WTC11 (cell line): ENCODE measurements around the gene MESD.

ENCODE experiments used
- CREB1 ChIP-seq: sonication (generic); formaldehyde crosslinking; IDR thresholded peaks from 2 replicates; pipeline ENCODE4 v1.8.0; 2023; ENCODE audit warnings: mild to moderate bottlenecking, missing genetic modification reagents
- CREM ChIP-seq: sonication (generic); formaldehyde crosslinking; IDR thresholded peaks from 2 replicates; pipeline ENCODE4 v1.8.1; 2022; ENCODE audit warnings: mild to moderate bottlenecking, missing genetic modification reagents, moderate library complexity
- ETV6 ChIP-seq: sonication (generic); formaldehyde crosslinking; IDR thresholded peaks from 2 replicates; pipeline ENCODE4 v1.8.1; 2022; ENCODE audit warnings: mild to moderate bottlenecking, missing genetic modification reagents
- MXD4 ChIP-seq: fragments of 250-450 bp; sonication (Bioruptor Pico); IDR thresholded peaks from 2 replicates; pipeline ENCODE4 v1.8.0; 2021; ENCODE audit warnings: mild to moderate bottlenecking, moderate library complexity, borderline replicate concordance
- NR3C1 ChIP-seq: sonication (generic); formaldehyde crosslinking; conservative IDR thresholded peaks from 2 replicates; pipeline ENCODE4 v1.8.1; 2023; ENCODE audit warnings: low read depth, mild to moderate bottlenecking, missing genetic modification reagents
- TEAD1 ChIP-seq: sonication (generic); formaldehyde crosslinking; IDR thresholded peaks from 2 replicates; pipeline ENCODE4 v1.8.0; 2022; ENCODE audit warnings: mild to moderate bottlenecking, missing genetic modification reagents
- TEAD4 ChIP-seq: sonication (generic); formaldehyde crosslinking; IDR thresholded peaks from 2 replicates; pipeline ENCODE4 v1.8.0; 2022; ENCODE audit warnings: mild to moderate bottlenecking, missing genetic modification reagents
- ZBTB21 ChIP-seq: sonication (generic); formaldehyde crosslinking; IDR thresholded peaks from 2 replicates; pipeline ENCODE4 v1.8.1; 2023; ENCODE audit warnings: mild to moderate bottlenecking, missing genetic modification reagents, borderline replicate concordance
- ZNF138 ChIP-seq: sonication (generic); formaldehyde crosslinking; conservative IDR thresholded peaks from 2 replicates; pipeline ENCODE4 v1.8.1; 2022; ENCODE audit warnings: mild to moderate bottlenecking, moderate library complexity, missing genetic modification reagents
- TF ChIP-seq, protein P1 (sequence below): sonication (generic); formaldehyde crosslinking; IDR thresholded peaks from 2 replicates; pipeline ENCODE4 v1.8.1; 2022; ENCODE audit warnings: low read depth, missing genetic modification reagents, borderline replicate concordance
- TF ChIP-seq, protein P2 (sequence below): sonication (generic); formaldehyde crosslinking; IDR thresholded peaks from 2 replicates; pipeline ENCODE4 v1.8.1; 2023; ENCODE audit warnings: mild to moderate bottlenecking, missing genetic modification reagents
- TF ChIP-seq, protein P3 (sequence below): fragments of 200-600 bp; IDR thresholded peaks from 2 replicates; pipeline ENCODE4 v1.8.0; 2022; ENCODE audit warnings: antibody characterized with exemption
- TF ChIP-seq, protein P4 (sequence below): sonication (generic); formaldehyde crosslinking; IDR thresholded peaks from 2 replicates; pipeline ENCODE4 v1.8.1; 2022; ENCODE audit warnings: mild to moderate bottlenecking, missing genetic modification reagents, moderate library complexity, borderline replicate concordance
- TF ChIP-seq, protein P5 (sequence below): sonication (generic); formaldehyde crosslinking; conservative IDR thresholded peaks from 2 replicates; pipeline ENCODE4 v1.8.1; 2022; ENCODE audit warnings: mild to moderate bottlenecking, missing genetic modification reagents

DNA sequence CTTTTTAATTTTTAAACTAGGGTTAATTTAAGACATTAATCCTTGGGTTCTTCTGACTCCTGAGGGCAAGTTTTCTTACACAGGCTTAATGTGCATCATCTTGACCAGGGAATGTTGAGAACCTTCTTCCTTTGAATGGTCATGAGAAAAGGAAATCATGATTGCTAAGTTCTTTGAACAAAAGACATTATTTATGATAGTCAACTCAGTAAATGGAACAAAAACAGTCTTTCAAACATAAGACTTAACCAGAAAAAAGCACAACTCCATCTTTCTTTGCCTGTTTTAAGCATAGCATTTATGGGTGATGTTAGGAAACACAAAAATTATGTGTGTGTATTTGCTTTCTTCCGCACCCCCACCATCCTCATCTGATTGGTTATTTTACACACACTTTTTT is 16.5 kb upstream of the MESD start:
- TF ChIP-seq MXD4 (no peak), TEAD4 (no peak), ZBTB21 (CRISPR knock-in tag) (no peak), TEAD1 (CRISPR knock-in tag) (no peak), NR3C1 (no peak), CREB1 (CRISPR knock-in tag) (no peak), CREM (CRISPR knock-in tag) (no peak), ETV6 (CRISPR knock-in tag) (no peak), ZNF138 (CRISPR knock-in tag) (no peak)
- TF ChIP-seq, protein P1, sequence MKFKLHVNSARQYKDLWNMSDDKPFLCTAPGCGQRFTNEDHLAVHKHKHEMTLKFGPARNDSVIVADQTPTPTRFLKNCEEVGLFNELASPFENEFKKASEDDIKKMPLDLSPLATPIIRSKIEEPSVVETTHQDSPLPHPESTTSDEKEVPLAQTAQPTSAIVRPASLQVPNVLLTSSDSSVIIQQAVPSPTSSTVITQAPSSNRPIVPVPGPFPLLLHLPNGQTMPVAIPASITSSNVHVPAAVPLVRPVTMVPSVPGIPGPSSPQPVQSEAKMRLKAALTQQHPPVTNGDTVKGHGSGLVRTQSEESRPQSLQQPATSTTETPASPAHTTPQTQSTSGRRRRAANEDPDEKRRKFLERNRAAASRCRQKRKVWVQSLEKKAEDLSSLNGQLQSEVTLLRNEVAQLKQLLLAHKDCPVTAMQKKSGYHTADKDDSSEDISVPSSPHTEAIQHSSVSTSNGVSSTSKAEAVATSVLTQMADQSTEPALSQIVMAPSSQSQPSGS (CRISPR knock-in tag): no peak
- TF ChIP-seq, protein P2, sequence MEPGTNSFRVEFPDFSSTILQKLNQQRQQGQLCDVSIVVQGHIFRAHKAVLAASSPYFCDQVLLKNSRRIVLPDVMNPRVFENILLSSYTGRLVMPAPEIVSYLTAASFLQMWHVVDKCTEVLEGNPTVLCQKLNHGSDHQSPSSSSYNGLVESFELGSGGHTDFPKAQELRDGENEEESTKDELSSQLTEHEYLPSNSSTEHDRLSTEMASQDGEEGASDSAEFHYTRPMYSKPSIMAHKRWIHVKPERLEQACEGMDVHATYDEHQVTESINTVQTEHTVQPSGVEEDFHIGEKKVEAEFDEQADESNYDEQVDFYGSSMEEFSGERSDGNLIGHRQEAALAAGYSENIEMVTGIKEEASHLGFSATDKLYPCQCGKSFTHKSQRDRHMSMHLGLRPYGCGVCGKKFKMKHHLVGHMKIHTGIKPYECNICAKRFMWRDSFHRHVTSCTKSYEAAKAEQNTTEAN (CRISPR knock-in tag): no peak
- TF ChIP-seq, protein P3, sequence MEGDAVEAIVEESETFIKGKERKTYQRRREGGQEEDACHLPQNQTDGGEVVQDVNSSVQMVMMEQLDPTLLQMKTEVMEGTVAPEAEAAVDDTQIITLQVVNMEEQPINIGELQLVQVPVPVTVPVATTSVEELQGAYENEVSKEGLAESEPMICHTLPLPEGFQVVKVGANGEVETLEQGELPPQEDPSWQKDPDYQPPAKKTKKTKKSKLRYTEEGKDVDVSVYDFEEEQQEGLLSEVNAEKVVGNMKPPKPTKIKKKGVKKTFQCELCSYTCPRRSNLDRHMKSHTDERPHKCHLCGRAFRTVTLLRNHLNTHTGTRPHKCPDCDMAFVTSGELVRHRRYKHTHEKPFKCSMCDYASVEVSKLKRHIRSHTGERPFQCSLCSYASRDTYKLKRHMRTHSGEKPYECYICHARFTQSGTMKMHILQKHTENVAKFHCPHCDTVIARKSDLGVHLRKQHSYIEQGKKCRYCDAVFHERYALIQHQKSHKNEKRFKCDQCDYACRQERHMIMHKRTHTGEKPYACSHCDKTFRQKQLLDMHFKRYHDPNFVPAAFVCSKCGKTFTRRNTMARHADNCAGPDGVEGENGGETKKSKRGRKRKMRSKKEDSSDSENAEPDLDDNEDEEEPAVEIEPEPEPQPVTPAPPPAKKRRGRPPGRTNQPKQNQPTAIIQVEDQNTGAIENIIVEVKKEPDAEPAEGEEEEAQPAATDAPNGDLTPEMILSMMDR: no peak
- TF ChIP-seq, protein P4, sequence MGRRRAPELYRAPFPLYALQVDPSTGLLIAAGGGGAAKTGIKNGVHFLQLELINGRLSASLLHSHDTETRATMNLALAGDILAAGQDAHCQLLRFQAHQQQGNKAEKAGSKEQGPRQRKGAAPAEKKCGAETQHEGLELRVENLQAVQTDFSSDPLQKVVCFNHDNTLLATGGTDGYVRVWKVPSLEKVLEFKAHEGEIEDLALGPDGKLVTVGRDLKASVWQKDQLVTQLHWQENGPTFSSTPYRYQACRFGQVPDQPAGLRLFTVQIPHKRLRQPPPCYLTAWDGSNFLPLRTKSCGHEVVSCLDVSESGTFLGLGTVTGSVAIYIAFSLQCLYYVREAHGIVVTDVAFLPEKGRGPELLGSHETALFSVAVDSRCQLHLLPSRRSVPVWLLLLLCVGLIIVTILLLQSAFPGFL (CRISPR knock-in tag): no peak
- TF ChIP-seq, protein P5, sequence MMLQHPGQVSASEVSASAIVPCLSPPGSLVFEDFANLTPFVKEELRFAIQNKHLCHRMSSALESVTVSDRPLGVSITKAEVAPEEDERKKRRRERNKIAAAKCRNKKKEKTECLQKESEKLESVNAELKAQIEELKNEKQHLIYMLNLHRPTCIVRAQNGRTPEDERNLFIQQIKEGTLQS: no peak
